ENCODE data around the gene HSPA2. TPM values are rescaled to one million over a fixed set of nuclear protein-coding genes. Genes with fewer than 3 reads are reported as not detected.

The HSPA2 gene
- polyA plus RNA-seq, 1 donor from 2014 or later = 0.25 TPM

DNA sequence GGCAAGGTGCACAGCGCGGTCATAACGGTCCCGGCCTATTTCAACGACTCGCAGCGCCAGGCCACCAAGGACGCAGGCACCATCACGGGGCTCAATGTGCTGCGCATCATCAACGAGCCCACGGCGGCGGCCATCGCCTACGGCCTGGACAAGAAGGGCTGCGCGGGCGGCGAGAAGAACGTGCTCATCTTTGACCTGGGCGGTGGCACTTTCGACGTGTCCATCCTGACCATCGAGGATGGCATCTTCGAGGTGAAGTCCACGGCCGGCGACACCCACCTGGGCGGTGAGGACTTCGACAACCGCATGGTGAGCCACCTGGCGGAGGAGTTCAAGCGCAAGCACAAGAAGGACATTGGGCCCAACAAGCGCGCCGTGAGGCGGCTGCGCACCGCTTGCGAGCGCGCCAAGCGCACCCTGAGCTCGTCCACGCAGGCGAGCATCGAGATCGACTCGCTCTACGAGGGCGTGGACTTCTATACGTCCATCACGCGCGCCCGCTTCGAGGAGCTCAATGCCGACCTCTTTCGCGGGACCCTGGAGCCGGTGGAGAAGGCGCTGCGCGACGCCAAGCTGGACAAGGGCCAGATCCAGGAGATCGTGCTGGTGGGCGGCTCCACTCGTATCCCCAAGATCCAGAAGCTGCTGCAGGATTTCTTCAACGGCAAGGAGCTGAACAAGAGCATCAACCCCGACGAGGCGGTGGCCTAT, 875 bp downstream of the HSPA2 start:
- Histone ChIP-seq H2AFZ (ENCODE audit: low read depth, low read length) (no peak overlapping the region), H3K79me2 (replicated peaks; ENCODE audit: insufficient read depth, low read length) (no peaks in the 10 kb centered on the region), H3K9me3 (ENCODE audit: low read length) (peaks cover 15% of the 10 kb centered on the region), H3K27ac (ENCODE audit: low read length) (no peak overlapping the region), H3F3A (ENCODE audit: insufficient read depth, low read length, poor library complexity, severe bottlenecking) (no peaks in the 10 kb centered on the region), H3K27me3 (ENCODE audit: insufficient read depth, low read depth, low read length) (peaks cover 12% of the 10 kb centered on the region), H3K36me3 (ENCODE audit: insufficient read depth, low read length) (no peaks in the 10 kb centered on the region), H3K4me2 (ENCODE audit: low read length) (no peak overlapping the region), H3K4me3 (ENCODE audit: low read length) (no peak overlapping the region), H4K20me1 (ENCODE audit: insufficient read depth) (no peaks in the 10 kb centered on the region), H3K9ac (ENCODE audit: low read length) (no peak overlapping the region), H3K9me2 (ENCODE audit: insufficient read depth, low read length) (no peaks in the 10 kb centered on the region)
- TF ChIP-seq TAF1 (IDR thresholded peaks at IDR 0.05; ENCODE audit: low read depth) (no peak), MXI1 (conservative IDR thresholded peaks at IDR 0.05; ENCODE audit: poor library complexity, severe bottlenecking) (no peak), EP300 (conservative IDR thresholded peaks at IDR 0.05; ENCODE audit: poor library complexity, severe bottlenecking) (no peak), SMC3 (conservative IDR thresholded peaks at IDR 0.05; ENCODE audit: poor library complexity) (no peak), RAD21 (conservative IDR thresholded peaks at IDR 0.05) (no peak), POLR2AphosphoS5 (IDR thresholded peaks at IDR 0.05) (no peak), EZH2 (IDR thresholded peaks at IDR 0.05; ENCODE audit: borderline replicate concordance, insufficient read depth, low read length, poor library complexity, severe bottlenecking) (no peak)
- TF ChIP-seq, protein P1, sequence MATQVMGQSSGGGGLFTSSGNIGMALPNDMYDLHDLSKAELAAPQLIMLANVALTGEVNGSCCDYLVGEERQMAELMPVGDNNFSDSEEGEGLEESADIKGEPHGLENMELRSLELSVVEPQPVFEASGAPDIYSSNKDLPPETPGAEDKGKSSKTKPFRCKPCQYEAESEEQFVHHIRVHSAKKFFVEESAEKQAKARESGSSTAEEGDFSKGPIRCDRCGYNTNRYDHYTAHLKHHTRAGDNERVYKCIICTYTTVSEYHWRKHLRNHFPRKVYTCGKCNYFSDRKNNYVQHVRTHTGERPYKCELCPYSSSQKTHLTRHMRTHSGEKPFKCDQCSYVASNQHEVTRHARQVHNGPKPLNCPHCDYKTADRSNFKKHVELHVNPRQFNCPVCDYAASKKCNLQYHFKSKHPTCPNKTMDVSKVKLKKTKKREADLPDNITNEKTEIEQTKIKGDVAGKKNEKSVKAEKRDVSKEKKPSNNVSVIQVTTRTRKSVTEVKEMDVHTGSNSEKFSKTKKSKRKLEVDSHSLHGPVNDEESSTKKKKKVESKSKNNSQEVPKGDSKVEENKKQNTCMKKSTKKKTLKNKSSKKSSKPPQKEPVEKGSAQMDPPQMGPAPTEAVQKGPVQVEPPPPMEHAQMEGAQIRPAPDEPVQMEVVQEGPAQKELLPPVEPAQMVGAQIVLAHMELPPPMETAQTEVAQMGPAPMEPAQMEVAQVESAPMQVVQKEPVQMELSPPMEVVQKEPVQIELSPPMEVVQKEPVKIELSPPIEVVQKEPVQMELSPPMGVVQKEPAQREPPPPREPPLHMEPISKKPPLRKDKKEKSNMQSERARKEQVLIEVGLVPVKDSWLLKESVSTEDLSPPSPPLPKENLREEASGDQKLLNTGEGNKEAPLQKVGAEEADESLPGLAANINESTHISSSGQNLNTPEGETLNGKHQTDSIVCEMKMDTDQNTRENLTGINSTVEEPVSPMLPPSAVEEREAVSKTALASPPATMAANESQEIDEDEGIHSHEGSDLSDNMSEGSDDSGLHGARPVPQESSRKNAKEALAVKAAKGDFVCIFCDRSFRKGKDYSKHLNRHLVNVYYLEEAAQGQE (IDR thresholded peaks at IDR 0.05; ENCODE audit: borderline replicate concordance) = no peak
- TF ChIP-seq, protein P2, sequence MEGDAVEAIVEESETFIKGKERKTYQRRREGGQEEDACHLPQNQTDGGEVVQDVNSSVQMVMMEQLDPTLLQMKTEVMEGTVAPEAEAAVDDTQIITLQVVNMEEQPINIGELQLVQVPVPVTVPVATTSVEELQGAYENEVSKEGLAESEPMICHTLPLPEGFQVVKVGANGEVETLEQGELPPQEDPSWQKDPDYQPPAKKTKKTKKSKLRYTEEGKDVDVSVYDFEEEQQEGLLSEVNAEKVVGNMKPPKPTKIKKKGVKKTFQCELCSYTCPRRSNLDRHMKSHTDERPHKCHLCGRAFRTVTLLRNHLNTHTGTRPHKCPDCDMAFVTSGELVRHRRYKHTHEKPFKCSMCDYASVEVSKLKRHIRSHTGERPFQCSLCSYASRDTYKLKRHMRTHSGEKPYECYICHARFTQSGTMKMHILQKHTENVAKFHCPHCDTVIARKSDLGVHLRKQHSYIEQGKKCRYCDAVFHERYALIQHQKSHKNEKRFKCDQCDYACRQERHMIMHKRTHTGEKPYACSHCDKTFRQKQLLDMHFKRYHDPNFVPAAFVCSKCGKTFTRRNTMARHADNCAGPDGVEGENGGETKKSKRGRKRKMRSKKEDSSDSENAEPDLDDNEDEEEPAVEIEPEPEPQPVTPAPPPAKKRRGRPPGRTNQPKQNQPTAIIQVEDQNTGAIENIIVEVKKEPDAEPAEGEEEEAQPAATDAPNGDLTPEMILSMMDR (IDR thresholded peaks at IDR 0.05; ENCODE audit: poor library complexity, severe bottlenecking) = no peak

DNA sequence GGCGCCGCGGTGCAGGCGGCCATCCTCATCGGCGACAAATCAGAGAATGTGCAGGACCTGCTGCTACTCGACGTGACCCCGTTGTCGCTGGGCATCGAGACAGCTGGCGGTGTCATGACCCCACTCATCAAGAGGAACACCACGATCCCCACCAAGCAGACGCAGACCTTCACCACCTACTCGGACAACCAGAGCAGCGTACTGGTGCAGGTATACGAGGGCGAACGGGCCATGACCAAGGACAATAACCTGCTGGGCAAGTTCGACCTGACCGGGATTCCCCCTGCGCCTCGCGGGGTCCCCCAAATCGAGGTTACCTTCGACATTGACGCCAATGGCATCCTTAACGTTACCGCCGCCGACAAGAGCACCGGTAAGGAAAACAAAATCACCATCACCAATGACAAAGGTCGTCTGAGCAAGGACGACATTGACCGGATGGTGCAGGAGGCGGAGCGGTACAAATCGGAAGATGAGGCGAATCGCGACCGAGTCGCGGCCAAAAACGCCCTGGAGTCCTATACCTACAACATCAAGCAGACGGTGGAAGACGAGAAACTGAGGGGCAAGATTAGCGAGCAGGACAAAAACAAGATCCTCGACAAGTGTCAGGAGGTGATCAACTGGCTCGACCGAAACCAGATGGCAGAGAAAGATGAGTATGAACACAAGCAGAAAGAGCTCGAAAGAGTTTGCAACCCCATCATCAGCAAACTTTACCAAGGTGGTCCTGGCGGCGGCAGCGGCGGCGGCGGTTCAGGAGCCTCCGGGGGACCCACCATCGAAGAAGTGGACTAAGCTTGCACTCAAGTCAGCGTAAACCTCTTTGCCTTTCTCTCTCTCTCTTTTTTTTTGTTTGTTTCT, 1.7 kb downstream of the HSPA2 start:
- Histone ChIP-seq H3F3A (ENCODE audit: insufficient read depth, low read length, poor library complexity, severe bottlenecking) (no peaks in the 10 kb centered on the region), H3K9me3 (ENCODE audit: low read length) (peaks cover 15% of the 10 kb centered on the region), H3K36me3 (ENCODE audit: insufficient read depth, low read length) (no peaks in the 10 kb centered on the region), H3K9me2 (ENCODE audit: insufficient read depth, low read length) (no peaks in the 10 kb centered on the region), H3K4me3 (ENCODE audit: low read length) (no peak overlapping the region), H2AFZ (ENCODE audit: low read depth, low read length) (no peak overlapping the region), H4K20me1 (ENCODE audit: insufficient read depth) (no peaks in the 10 kb centered on the region), H3K27me3 (ENCODE audit: insufficient read depth, low read depth, low read length) (peaks cover 12% of the 10 kb centered on the region), H3K79me2 (replicated peaks; ENCODE audit: insufficient read depth, low read length) (no peaks in the 10 kb centered on the region), H3K4me2 (ENCODE audit: low read length) (no peak overlapping the region), H3K9ac (ENCODE audit: low read length) (no peak overlapping the region), H3K27ac (ENCODE audit: low read length) (no peak overlapping the region)
- TF ChIP-seq POLR2AphosphoS5 (IDR thresholded peaks at IDR 0.05) (no peak), TAF1 (IDR thresholded peaks at IDR 0.05; ENCODE audit: low read depth) (no peak), SMC3 (conservative IDR thresholded peaks at IDR 0.05; ENCODE audit: poor library complexity) (no peak)
- TF ChIP-seq, protein P2 (IDR thresholded peaks at IDR 0.05; ENCODE audit: poor library complexity, severe bottlenecking) = no peak
